ENCODE data around the gene RBBP6. TPM values are rescaled to one million over a fixed set of nuclear protein-coding genes. Genes with fewer than 3 reads are reported as not detected.

Gene RBBP6
- total RNA-seq, 1 experiment from 2014 or later, result 54.8 TPM

DNA sequence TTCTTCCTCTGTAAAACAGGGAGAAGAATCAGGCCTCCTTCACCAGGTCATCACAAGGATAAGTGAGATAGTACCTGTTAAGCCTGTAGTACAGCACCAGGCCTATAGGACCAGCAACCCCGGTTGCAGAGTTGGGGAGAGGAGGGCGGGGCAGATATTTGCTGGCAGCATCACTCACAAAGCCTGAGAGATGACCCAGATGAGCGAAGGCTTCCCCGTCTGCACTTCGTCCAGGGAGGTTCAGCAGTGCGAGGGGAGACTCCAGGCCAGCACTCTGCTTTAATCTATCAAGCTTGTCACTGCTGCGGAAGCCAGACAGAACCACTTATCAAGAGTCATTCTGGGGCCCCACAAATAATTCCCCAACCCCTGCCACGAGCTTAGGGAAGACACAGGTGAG is 15.8 kb upstream of the RBBP6 start:
- TF ChIP-seq, protein P1, sequence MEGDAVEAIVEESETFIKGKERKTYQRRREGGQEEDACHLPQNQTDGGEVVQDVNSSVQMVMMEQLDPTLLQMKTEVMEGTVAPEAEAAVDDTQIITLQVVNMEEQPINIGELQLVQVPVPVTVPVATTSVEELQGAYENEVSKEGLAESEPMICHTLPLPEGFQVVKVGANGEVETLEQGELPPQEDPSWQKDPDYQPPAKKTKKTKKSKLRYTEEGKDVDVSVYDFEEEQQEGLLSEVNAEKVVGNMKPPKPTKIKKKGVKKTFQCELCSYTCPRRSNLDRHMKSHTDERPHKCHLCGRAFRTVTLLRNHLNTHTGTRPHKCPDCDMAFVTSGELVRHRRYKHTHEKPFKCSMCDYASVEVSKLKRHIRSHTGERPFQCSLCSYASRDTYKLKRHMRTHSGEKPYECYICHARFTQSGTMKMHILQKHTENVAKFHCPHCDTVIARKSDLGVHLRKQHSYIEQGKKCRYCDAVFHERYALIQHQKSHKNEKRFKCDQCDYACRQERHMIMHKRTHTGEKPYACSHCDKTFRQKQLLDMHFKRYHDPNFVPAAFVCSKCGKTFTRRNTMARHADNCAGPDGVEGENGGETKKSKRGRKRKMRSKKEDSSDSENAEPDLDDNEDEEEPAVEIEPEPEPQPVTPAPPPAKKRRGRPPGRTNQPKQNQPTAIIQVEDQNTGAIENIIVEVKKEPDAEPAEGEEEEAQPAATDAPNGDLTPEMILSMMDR (conservative IDR thresholded peaks at IDR 0.05), result no peak; the same call in 2 of the 3 replicates
- Histone ChIP-seq H4K5ac (ENCODE audit: insufficient read length, low read depth, low read length) (no peak overlapping the region), H3K14ac (ENCODE audit: insufficient read depth, low read length) (no peak overlapping the region), H3K18ac (ENCODE audit: insufficient read length, low read depth, low read length) (no peak overlapping the region), H3K79me1 (ENCODE audit: insufficient read depth, low read depth, low read length, poor library complexity, severe bottlenecking) (no peaks in the 10 kb centered on the region), H3K23ac (ENCODE audit: insufficient read length, low read depth, low read length) (no peak overlapping the region), H3K27me3 (ENCODE audit: insufficient read depth, low read length) (no peaks in the 10 kb centered on the region), H2BK12ac (ENCODE audit: insufficient read length, low read depth, low read length) (no peak overlapping the region), H3K4me2 (ENCODE audit: insufficient read depth, insufficient read length, low read length) (no peak overlapping the region), H4K8ac (replicated peaks; ENCODE audit: insufficient read length, low read depth, low read length) (no peak overlapping the region), H4K91ac (ENCODE audit: insufficient read length, low read depth, low read length) (no peak overlapping the region), H3K56ac (ENCODE audit: insufficient read length, low read depth, low read length) (no peak overlapping the region), H3K9me3 (ENCODE audit: control insufficient read depth, low read depth, low read length) (no peaks in the 10 kb centered on the region), H2BK20ac (ENCODE audit: low read depth, low read length, poor library complexity, severe bottlenecking) (no peak overlapping the region), H3K4me1 (ENCODE audit: insufficient read depth, low read length) (no peaks in the 10 kb centered on the region), H3K27ac (ENCODE audit: insufficient read length, low read depth, low read length) (no peak overlapping the region), H2BK15ac (ENCODE audit: low read depth, low read length) (no peak overlapping the region), H3T11ph (ENCODE audit: low read length) (no peak overlapping the region), H3K4ac (ENCODE audit: low read depth, low read length) (no peak overlapping the region), H3K23me2 (ENCODE audit: insufficient read length, low read depth, low read length, poor library complexity, severe bottlenecking) (no peaks in the 10 kb centered on the region), H2AK5ac (ENCODE audit: insufficient read length, low read length) (no peak overlapping the region), H2BK5ac (ENCODE audit: insufficient read length, low read length) (no peak overlapping the region), H4K20me1 (ENCODE audit: control insufficient read depth, insufficient read depth, insufficient read length) (no peaks in the 10 kb centered on the region), H3K79me2 (ENCODE audit: insufficient read depth, low read length) (no peaks in the 10 kb centered on the region), H3K9ac (ENCODE audit: extremely low read depth, insufficient read length, low read length) (no peak overlapping the region), H2AFZ (ENCODE audit: low read length) (no peak overlapping the region), H2BK120ac (ENCODE audit: low read depth, low read length, poor library complexity, severe bottlenecking) (no peak overlapping the region)
- DNase-seq, result peak; percentile 33
- Mint-ChIP-seq H3K27me3 (ENCODE audit: low read depth) (peaks cover 6% of the 10 kb centered on the region), H3K27ac (no peak overlapping the region), H3K36me3 (ENCODE audit: insufficient read depth in 1 of 3, low read depth in 3 of 3) (no peaks in the 10 kb centered on the region), H3K4me3 (no peak overlapping the region), H3K9me3 (no peaks in the 10 kb centered on the region), H3K4me1 (peaks cover 0 to 4% of the 10 kb centered on the region in 2 experiments; a peak in 1 of 4 replicates)
- no CpG with 5 or more reads among the region's 8 CpGs for WGBS (ENCODE audit: extremely low coverage, insufficient read length, low lambda C conversion rate)

Measured in H9 (cell line).